ENCODE data around the gene CA5B.

DNA sequence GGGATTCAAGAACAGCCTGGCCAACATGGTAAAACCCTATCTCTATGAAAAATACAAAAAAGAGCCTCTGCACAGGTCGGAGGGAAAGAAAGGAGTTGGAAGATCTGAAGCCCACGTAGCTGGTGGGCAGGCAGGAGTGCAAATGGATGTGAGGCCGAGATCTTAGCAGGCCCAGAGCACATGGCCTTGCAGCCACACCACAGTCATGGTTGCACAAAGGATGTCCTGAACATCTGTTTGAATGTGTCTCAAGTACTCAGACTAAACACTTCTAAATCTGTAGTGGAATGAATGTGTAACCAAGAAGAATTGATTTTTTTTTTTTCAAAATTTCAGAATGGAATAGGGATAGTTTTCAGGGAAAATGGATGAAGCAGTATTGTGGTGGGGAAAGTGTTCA, 10.8 kb downstream of the CA5B start:
- TF ChIP-seq, protein P1, sequence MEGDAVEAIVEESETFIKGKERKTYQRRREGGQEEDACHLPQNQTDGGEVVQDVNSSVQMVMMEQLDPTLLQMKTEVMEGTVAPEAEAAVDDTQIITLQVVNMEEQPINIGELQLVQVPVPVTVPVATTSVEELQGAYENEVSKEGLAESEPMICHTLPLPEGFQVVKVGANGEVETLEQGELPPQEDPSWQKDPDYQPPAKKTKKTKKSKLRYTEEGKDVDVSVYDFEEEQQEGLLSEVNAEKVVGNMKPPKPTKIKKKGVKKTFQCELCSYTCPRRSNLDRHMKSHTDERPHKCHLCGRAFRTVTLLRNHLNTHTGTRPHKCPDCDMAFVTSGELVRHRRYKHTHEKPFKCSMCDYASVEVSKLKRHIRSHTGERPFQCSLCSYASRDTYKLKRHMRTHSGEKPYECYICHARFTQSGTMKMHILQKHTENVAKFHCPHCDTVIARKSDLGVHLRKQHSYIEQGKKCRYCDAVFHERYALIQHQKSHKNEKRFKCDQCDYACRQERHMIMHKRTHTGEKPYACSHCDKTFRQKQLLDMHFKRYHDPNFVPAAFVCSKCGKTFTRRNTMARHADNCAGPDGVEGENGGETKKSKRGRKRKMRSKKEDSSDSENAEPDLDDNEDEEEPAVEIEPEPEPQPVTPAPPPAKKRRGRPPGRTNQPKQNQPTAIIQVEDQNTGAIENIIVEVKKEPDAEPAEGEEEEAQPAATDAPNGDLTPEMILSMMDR (IDR thresholded peaks at IDR 0.05), result no peak
- TF ChIP-seq EZH2 (IDR thresholded peaks at IDR 0.05) (no peak), EZH2phosphoT487 (IDR thresholded peaks at IDR 0.05) (no peak)
